HG03039 (cell line): ENCODE measurements around the gene GNB1L.

ENCODE experiments used
- ATAC-seq: cut with Tn5 transposase; IDR thresholded peaks from one replicate; pipeline ENCODE4 v1.9.1; 2021; ENCODE audit warnings: mild to moderate bottlenecking, moderate library complexity; ENCODE audit not compliant: unreplicated experiment

The GNB1L gene

GRCh38 chr22:19811811-19812771 is 42.6 kb downstream of the GNB1L start:
- ATAC-seq: no peak

- ATAC-seq: no peak
Measured at GRCh38 chr22:19811211-19811621, 43.5 kb downstream of the GNB1L start.

GRCh38 chr22:19810381-19811201 is 44.1 kb downstream of the GNB1L start:
- no peak for ATAC-seq

- no peak for ATAC-seq
Measured at GRCh38 chr22:19809741-19810140, 44.9 kb downstream of the GNB1L start.

- ATAC-seq: no peak
Measured at GRCh38 chr22:19808873-19809478, 45.7 kb downstream of the GNB1L start.

- no peak for ATAC-seq
Measured at GRCh38 chr22:19807914-19808872, 46.5 kb downstream of the GNB1L start.

GRCh38 chr22:19807161-19807913 is 47.3 kb downstream of the GNB1L start:
- no peak for ATAC-seq

- no peak for ATAC-seq
Measured at GRCh38 chr22:19806213-19807160, 48.2 kb downstream of the GNB1L start.

GRCh38 chr22:19805821-19806212 is 48.9 kb downstream of the GNB1L start:
- ATAC-seq: no peak

- no peak for ATAC-seq
Measured at GRCh38 chr22:19803736-19804267, 50.9 kb downstream of the GNB1L start.

- no peak for ATAC-seq
Measured at GRCh38 chr22:19802894-19803735, 51.6 kb downstream of the GNB1L start.

- no peak for ATAC-seq
Measured at GRCh38 chr22:19802001-19802893, 52.4 kb downstream of the GNB1L start.

- ATAC-seq: no peak
Measured at GRCh38 chr22:19801340-19802000, 53.2 kb downstream of the GNB1L start.

- ATAC-seq: no peak
Measured at GRCh38 chr22:19800761-19801244, 53.9 kb downstream of the GNB1L start.

- no peak for ATAC-seq
Measured at GRCh38 chr22:19800306-19800705, 54.4 kb downstream of the GNB1L start.
